ENCODE data around the gene ITGB7.

Gene ITGB7

DNA sequence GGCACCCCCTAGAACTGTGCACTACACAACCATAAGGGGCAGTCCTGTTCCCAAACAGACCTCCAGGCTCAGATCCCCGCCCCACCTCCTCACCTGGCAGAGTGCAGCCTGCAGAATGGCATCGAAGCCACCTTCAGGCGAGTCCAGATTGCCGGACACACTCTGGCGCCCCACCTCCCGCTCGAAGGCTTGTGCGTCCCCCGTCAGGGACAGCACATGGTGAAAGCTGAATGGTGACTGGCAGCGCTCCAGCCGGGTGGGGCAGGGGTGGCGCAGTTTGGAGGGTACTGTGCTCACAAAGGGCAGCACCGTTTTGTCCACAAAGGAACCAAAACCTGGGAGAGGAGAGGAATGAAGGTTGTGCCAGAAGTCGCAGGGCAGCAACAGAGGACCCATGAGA is 10.6 kb downstream of the ITGB7 start:
- no peak for DNase-seq (ENCODE audit: low read depth)

DNA sequence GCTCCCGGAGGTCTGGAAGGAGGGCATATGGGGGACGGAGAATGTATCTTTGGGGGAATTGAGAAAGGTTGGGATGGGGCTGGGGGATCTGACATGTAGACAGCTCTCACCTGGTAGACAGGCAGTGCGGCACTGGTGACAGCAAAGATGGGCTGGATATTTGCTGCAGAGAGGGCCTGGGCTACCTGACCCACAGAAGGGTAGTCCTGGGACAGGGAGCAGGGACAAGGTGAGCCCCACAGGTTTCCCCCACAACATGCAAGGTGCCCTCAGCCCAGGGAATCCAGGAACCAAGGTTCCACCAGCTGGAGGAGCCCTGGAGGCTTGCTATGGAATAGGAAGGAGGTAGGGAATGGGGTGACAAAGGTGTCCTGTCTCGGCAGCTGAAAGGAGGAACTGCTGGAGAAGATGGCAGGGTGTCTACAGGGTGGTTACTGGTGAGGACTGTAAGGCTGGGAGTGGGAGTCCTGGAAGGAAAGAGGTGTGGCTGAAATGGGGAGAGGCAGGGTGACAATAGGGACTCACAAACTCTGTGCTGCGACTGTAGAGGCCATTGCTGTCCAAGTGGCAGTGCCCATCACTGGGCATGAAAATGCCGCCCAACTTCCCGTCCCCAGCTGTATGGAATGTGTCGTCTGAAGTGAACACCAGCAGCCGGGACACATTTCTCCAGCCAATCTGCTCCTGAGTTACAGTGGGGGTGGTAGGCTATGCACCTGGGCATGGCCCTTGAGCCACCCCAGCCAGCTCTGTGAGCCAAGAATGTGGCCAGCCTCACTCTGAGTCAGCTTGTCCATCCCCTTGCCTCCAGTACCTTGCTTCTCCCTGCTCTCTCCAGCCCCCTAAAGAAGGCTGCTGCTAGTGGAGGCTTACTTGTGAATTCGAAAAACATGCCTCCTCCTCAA is 11.3 kb downstream of the ITGB7 start:
- DNase-seq (ENCODE audit: low read depth) = no peak

DNA sequence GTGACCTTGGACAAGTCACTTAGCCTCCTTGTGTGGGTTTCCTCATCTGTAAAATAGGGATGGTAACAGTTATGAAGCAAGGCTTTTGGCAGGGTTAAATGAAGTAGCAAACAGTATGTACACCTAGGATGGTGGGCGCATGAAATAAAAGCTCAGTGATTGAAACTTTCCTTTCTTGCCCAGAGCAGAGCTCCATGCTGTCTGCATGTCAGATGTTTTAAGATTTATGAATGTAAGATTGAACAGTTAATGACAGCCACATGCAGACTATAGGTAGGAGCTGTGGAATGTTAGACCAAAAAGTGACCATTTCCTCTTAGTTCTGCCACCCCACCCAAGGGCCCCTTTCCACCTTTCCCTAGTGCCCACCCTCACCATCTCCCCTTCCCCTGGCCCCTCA is 12.1 kb downstream of the ITGB7 start:
- DNase-seq (ENCODE audit: low read depth) = no peak

DNA sequence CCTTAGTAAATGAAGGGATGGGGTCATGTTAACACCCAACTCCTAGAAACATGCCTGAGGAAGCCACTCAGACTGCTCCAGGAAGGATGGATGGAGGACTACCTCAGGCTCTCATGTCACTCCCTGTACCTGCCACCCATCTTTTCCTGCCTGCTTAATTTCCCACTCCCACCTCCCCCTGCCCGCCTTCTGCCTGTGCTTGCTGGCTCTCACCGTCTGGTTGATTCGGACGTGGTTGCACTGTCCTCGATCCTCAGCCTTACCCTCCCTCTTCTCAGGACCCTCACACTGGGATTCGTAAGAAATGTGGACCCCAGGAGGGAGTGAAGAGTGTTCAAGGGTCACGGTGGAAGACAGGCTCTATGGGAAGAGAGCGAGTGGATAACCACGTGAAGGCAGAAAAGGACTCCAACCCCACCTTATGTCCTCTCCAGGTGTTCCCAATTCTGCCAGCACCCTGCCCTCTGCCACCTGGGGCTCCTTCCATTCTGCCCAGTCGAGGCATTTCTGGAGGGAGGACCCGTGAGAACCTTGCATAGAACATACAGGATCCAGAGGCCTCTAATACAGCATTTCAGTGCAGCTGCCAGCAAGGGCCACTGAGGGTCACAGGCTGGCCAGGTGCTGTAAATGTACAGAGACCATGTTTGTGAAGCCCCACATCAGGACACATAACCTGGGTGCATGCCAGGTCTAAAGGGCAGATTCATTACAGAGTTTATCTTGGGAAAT is 12.9 kb downstream of the ITGB7 start:
- no peak for DNase-seq (ENCODE audit: low read depth)

DNA sequence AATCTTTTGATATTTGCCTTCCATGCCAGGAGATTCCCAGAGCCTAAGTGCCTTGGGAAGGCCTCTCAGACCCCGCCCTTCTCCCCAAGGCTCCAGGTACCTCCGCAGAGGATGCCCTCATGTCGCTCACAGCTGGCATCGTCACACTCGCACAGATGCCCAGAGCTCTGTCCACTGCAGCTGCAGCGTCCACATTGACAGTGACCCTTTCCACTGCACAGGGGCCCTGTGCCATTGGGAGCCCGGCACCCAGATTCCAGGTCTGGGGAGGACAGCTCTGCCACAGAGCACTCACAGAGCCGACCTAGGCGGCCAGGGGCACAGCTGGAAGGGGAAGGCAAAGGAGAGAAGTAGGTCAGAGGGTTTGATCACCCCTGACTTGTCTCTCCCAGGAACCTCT is 14.0 kb downstream of the ITGB7 start:
- DNase-seq (ENCODE audit: low read depth) = no peak

DNA sequence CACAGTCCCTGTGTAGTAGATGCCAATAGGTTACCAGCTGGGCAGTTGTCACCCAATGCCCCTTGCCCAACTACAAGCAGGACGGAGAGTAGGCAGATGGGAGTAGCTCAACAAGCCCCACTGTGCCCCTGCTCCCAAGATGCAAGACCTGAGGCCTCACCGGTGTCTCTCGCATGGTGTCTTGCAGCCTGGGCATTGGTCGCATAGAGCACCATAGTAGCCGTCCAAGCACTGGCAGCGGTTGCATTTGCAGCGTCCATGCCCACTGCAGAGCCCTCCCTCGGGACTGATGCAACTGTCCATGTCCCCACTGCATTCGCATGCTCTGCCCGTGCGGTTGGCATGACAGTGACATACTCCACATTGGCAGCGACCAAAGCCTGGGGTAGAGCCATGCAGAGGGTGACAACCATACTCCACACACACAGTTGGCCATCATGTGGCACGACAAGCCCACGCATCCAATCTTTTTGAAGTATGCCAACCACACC is 14.5 kb downstream of the ITGB7 start:
- DNase-seq (ENCODE audit: low read depth) = no peak

DNA sequence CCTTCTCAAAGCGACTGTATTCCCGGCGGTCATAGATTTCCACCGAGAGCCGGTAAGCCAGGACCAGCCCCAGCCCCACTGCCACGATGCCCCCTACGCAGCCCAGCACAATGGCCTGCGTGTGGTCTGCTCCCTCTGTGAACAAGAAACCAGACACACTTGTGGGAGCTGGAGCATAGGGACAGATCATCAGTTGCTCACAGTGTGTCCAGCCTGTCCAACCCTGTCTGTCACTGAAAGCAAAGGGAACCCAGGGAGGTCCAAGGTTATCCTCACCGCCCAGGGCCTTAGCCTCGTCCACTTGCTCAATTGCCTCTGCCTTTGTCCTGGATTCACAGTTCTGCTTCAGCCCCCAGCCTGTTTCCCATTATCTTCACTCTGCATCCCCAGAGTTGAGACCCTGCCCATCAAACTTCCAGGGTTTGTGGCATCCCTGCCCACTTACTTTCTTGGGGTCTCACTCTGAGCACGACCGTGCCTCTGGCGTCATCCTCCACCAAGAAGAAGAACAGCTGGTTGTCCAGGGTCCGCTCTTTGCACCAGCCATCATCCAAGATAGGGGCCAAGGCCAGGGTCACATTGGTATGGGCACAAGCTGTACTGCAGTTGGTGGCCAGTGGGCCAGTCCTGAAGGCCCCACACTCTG is 15.0 kb downstream of the ITGB7 start:
- no peak for DNase-seq (ENCODE audit: low read depth)

DNA sequence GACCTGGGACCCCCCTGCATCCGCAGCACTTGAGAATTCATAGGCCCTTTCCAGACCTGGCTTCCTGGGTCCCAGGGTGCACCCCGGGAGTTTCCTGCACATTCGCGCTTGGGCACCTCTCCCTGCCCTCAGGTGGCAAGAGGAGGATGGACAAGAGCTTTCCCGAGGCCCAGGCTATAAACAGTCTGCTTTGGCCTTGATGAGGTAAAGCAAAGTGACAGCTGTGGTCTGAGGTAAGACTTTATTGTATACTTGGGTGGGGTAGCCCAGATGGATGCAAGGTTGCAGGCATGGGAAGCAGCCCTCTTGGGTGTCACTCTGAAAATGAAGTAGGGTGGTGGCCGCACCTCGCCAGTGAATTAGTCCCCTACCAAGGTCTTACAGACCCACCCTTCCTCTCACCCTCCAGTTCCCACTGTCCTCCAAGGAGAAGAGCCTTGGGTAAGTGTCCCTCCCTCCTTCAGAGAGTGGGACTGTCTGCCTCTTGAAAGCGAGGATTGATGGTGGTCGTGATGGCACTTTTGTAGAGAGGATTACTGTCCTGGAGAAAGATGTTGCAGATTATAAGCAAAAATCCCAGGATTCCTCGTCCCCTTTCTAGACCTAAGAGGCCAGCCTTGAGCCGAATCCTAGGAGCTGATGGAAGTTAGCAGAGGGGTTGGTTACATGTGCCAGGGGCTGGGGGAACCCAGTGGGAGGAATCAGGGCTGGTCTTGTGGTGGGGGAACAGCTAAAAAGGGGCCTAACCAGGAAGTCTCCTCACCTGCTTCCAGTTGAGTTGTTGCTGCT is 15.8 kb downstream of the ITGB7 start:
- no peak for DNase-seq (ENCODE audit: low read depth)

DNA sequence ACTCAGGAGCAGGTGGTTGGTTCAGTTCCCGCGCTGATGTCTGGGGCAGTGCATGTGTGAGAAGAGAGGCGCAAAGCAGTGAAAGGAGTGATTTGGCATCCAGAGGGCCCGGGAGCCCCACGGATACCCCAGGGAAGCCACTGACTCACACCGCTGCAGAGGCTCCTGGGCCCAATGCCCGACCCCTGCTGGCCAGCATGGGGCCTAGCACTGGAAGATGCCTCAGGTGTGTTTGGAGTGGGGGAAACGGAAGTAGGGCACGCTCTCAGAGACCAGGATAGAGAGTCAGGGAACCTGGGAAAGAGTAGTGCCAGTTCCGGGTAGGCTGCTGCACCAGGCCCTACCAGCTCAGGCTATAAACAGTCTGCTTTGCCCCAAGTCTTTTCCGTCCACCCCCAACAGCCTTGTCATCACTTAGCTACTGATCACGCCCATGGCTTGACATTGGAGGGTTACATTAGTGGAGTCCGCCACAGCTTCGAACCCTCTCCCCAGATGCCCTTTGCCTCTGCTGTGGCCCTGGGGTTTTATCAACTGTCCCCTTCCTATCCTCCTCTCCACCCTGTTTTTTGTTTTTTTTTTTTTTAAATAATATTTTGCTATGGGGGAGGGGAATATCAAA is 16.8 kb downstream of the ITGB7 start:
- DNase-seq (ENCODE audit: low read depth) = no peak

DNA sequence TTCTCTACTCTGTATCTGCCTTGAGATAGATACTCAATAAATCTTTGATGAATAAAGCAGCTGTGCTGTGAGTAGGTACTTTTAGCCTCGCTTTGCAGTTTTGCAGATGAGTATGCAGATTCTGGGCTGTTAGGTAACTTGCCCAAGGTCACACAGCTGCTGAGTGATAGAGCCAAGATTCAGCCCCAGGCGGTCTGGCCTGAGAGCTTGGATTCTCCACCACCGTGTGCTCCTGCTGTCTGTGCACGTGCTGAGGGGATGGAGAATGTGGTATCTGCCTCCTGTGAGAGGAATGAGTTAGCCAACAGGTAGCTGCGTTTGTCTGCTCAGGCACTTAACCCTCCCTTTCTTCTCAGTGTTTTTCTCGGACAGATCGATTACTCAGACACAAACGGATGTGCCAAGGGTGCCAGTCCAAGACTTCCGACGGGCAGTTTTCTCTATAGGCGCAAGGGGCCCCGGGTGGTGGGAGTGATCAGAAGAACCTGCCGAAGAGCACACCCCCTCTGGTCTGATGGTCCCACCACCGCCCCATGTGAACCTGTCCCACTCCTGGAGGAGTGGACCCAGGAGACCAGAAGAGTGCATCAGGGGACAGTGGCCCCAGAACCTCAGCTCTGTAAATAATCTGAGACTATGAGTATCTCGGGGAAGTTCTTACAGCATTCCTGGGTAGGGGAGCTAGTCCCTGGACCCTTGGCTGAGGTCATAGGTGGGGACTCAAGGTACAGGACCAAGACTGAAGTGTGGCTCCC is 19.7 kb downstream of the ITGB7 start:
- no peak for DNase-seq (ENCODE audit: low read depth)

DNA sequence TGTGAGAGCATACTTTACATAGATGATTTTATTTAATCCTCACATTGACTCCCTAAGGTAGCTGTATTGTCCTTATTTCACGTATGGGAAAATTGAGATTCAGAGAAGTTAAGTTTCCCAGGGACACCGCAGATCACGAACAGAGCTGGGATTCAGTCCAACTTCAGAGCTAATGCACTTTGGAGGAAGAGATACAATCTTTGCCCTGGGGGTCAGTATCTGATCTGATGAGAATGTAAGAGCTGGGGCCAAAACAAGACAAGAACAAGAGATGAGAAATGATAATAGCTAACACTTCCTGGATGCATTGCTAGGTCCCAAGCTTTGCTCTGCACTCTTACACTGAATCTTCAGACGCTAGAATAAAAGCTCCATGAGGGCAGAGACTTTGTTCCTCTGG is 20.3 kb downstream of the ITGB7 start:
- no peak for DNase-seq (ENCODE audit: low read depth)

DNA sequence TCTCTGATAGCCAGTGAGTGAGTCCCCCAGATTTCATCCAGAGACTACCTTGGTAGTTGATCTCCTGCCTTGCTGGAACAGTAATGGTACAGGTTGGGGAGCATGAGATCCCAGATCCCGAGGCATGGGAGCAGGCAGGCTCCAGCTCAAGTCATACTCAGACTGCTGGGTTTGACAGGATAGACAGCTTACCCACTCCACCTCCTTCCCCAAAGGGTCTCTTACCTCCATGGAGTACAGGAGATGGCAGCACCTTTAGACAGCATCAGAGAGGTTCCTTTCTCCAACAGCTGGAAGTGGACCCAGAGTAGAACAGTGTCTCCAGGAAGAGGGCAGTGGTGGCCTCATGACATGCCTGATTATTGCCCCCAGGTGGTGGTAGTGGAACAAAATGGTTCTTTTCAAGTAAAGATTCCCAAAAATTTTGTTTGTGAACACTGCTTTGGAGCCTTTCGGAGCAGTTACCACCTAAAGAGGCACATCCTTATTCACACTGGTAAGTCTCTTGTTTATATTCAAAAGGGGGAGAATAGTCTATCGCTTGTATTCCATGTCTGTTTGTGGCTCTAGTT is 21.4 kb downstream of the ITGB7 start:
- DNase-seq (ENCODE audit: low read depth) = no peak

DNA sequence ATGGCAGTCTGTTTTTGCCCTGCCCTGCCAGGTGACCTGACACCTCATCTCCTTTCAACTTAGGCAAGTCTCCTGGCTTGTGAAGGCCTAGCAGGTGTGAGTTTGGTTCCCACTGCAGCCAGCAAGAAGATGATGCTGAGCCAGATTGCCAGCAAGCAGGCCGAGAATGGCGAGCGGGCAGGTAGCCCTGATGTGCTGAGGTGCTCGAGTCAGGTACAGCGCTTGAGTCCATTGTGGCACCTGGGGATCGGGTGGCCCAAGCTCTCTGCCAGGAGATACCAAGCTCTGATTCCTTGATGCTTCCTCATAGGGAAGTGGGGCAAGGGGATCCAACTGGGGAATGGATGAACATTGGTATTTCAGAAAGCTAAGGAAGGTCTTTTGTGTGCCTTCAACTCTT is 22.2 kb downstream of the ITGB7 start:
- no peak for DNase-seq (ENCODE audit: low read depth)

DNA sequence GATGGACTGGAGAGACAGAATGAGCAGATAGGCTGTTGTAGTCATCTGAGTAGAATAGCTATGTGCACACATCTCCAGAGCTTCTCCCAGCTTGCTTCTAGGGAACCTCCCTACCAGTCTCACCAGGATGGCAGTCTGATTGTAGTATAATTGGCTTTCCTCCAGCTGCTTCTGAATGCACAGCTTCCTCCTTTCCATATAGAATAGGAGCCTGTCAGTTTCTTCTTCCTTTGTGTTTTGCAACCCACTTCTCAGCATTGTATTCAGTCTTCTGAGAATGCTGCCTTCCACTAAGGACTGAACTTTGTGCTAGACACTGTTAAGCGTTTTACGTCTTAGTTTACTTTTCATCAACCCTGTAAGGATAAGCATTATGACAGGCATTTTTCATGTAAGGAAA is 24.1 kb downstream of the ITGB7 start:
- no peak for DNase-seq (ENCODE audit: low read depth)

DNA sequence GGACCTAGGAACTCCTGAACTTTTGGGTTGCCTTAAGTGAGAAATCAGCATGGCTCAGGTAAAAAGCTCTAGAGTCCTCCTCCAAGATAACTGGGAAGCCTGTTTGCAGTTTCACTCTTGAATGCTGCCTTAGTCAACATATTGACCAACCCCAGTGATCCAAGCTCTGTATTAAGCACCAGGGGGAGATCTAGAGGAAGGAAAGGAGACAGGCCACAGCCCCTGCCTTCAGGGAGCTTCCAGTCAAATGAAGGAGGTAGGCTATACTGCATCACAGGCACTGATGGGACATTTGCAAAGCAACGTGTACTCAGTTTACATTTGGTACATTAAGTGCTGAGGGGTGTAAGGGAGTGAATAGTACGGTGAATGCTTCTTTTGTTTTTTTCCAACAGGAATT is 25.1 kb downstream of the ITGB7 start:
- no peak for DNase-seq (ENCODE audit: low read depth)

DNA sequence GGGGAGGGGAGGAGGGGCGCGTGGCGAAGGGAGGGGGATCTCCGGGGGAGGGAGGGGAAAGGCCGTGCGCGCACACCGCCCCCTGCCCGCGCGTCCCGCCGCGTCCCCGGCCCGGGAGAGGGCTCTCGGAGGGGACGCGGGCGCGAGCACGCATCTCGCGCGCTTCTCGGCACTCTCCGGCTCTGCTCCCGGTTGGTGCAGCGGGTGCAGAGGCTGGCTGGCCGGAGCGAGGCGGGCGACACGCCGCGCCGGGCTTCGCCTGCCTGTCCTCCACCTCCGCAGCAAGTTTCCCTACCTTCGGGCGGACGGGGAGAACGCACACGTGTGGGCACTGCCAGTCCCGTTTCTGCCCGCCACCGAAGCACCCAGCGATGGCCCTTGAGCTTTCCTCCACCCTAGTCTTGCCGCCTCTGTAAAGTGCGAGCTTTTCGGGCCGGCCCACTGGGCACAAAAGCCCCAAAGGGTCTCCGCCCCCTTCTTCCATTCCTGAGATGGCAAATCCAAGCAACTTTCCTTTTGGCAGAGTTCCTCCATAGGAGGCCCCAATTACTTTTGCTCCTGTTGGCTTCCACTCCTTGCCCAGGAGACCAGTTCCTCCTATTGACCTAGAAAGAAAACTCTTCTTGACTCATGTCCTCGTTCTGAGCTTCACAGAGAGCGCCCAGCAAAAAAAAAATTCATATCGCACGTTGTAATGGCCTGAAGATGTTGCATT is 26.0 kb downstream of the ITGB7 start:
- peak; percentile 54 for DNase-seq (ENCODE audit: low read depth)

DNA sequence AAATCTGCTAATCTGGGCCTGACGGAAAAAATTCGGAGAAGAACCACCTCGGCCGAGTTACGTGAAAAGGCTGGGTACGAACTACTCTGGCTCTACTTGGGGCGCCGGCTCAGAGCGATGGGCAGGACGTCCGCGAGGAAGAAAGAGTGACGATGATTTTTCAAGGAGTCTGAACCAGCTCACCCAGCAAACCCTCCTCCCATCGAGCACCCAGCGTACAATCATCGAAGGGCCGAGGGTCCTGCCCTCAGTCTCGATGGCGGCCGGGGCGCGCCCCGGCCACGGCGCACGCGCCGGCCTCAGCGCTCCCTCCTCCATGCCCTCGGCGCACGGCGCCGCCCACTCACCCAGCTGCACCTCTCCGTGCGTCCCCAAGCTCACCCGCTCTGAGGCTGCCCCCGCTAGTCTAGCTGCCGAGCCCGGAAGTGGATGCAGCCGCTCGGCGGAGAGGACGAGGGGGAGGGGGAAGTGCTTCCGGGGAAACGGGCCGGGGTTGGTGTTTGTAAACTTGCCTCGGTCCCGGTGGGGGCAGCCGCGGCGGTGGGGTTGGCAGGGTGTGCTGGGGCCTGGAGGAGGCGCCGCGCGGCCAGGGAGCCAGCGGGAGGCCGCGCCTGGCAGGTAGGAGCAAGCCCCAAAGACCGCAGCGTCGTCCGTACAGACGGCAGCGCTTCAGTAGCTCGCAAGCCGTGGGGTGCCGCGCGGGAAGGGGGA is 26.7 kb downstream of the ITGB7 start, which contains the start of the genes CSAD and ZNF740:
Gene CSAD, minus strand, starts transcription at position 706 of the 711 bp plus-strand sequence. CDS start 7,455 bp downstream, outside the sequence.
Gene ZNF740, plus strand, starts transcription at position 503 of the 711 bp plus-strand sequence. CDS start 1,262 bp downstream, outside the sequence.
- peak; percentile 96 for DNase-seq (ENCODE audit: low read depth)

DNA sequence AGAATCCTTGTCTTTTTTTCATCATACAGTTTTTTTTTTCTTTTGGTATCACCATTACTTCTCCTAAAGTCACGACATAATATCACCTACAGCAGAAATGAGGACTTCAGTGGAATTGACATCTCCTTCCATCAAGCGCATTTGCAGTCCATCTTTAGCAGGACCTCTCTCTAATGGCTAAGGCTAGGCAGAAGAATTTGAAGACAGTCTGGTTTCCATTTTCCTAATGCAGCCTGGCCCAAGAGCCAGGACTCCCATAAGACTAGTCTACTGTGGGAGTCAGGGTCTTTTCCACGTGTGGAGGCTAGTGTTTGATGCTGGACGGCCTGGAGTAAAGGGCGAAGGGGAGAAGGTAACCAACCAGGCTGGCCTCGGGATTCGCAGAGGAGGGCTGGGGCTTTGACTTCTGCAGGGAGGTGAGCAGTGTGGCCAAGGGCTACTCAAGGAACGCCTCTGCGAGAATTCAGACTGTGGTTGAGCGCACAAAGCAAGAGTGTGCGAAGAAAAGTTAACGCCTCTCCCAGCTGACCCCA is 27.3 kb downstream of the ITGB7 start:
- no peak for DNase-seq (ENCODE audit: low read depth)
